ENCODE results near the gene APMAP. TPM values are rescaled to one million over a fixed set of nuclear protein-coding genes. Genes with fewer than 3 reads are reported as not detected.

APMAP gene
- total RNA-seq, 2 donors from 2014 or later = 43.9 to 63.3 TPM

DNA sequence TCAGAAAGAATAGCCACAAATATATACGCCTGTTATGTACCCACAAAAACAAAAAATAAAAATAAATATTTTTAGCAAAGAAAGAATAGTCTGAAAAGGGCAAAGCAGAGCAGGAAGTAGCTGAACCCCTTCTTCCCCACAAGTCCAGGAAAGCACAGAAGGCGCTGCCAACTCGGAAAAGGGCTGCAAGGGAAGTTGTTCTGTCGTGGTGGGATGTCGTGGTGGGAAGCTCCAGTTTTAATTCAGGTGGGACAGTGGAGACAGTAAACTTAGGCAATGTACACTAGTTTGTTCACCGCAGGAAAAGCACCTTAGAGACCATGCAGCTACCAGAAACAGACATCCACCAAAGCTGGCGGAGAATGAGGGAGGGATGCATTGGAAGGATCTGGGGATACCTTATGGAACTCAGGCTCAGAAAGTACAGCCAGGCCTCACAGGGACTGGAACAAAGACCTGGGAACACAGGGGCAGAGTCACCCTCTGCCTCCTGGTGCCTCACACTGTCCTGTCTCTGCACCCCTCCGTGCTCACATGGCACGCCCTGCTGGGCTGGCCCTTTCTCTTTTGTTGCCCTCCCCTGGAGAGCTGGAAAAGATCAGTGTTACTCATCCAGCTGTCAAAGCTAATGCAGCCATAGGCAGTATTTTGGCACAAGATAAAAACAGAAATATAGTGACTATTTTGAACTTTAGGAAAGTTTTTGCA, 3.3 kb upstream of the APMAP start:
- no peak overlapping the region for H3K27ac ChIP-seq
- TF ChIP-seq, protein P1, sequence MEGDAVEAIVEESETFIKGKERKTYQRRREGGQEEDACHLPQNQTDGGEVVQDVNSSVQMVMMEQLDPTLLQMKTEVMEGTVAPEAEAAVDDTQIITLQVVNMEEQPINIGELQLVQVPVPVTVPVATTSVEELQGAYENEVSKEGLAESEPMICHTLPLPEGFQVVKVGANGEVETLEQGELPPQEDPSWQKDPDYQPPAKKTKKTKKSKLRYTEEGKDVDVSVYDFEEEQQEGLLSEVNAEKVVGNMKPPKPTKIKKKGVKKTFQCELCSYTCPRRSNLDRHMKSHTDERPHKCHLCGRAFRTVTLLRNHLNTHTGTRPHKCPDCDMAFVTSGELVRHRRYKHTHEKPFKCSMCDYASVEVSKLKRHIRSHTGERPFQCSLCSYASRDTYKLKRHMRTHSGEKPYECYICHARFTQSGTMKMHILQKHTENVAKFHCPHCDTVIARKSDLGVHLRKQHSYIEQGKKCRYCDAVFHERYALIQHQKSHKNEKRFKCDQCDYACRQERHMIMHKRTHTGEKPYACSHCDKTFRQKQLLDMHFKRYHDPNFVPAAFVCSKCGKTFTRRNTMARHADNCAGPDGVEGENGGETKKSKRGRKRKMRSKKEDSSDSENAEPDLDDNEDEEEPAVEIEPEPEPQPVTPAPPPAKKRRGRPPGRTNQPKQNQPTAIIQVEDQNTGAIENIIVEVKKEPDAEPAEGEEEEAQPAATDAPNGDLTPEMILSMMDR (IDR thresholded peaks at IDR 0.05) = no peak

DNA sequence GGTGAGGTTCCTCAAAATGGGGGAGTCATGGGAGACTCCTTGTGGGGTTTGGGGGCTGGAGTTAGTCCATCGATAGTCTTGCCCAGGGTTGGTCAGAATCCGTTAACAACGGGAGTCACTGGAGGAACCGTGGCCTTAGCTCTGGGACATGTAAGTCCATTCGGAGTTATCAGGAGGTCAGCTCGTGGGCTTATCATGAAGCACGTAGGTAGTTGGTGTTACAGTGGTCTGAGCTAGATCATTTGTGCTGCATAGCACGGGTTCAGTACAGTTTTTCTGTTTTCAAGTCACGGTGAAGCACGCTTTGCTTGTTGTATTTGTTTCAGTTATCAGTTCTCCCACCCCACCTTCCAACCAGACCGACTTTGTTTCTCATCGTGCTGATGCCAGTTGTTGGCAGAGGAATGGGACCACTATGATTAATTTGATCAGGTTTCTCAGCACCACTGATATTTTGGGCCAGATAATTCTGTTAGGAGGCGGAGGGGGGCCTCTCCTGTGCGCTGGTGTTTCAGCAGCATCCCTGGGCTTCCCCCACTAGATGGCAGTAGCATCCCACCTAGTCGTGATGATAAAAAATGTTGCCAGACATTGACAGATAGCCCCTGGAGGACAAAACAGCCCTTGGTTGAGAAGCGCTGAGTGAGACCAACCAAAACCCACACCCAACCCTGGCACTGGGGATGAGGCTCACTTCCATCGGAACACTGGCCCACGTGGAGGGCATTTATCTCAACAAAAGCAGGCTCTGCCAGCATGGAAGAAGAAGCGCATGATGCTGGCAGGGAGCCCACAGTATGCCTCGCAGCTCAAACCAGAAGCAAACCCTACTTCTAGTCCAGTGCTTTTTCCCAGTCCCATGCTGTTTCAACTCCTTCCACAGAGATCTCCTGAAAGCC, 2.2 kb upstream of the APMAP start:
- intact Hi-C loops (cut with DNase I) = loop anchor here (1.0 to 10.0 kb wide), 5 partner anchors 71 to 403 kb away; no protein-coding TSS in a partner anchor
- TF ChIP-seq, protein P1 (IDR thresholded peaks at IDR 0.05) = peak; percentile 87
- H3K9me3 ChIP-seq = no peaks in the 10 kb centered on the region
- no peaks in the 10 kb centered on the region for H3K27me3 ChIP-seq
- H3K9ac ChIP-seq (ENCODE audit: low read depth in 2 of 2, low read length in 2 of 2) = no peak overlapping the region
- H3K4me1 ChIP-seq = no peaks in the 10 kb centered on the region
- no peak overlapping the region for H3K27ac ChIP-seq
- no peak overlapping the region for H3K4me3 ChIP-seq
- no peaks in the 10 kb centered on the region for H3K36me3 ChIP-seq
- peak; percentile 88 for DNase-seq

More for the DNA sequence above, 3.3 kb upstream of the APMAP start:
- H3K4me1 ChIP-seq = no peaks in the 10 kb centered on the region
- peak; percentile 16 for DNase-seq
- no peak overlapping the region for H3K9ac ChIP-seq (ENCODE audit: low read depth in 2 of 2, low read length in 2 of 2)
- H3K27me3 ChIP-seq = no peaks in the 10 kb centered on the region
- no peaks in the 10 kb centered on the region for H3K36me3 ChIP-seq
- no peaks in the 10 kb centered on the region for H3K9me3 ChIP-seq
- H3K4me3 ChIP-seq = no peak overlapping the region
- intact Hi-C loops (cut with DNase I) = loop anchor here (2.0 to 10.0 kb wide), 2 partner anchors 183 to 279 kb away; no protein-coding TSS in a partner anchor

DNA sequence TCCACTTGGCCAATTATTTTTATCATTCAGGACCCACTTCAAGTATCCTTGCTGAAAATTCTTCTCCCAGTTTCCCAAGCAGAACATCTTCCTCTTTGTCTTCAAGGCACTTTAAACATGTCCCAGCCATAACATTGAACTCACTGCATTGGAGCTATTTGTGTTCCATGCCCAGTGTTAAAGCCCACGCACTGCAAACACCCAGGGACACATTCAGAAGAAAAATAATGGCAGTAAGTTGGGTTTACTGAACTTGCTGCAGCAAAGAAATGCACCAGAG, 1.6 kb upstream of the APMAP start:
- no peak for DNase-seq
- TF ChIP-seq, protein P1 (IDR thresholded peaks at IDR 0.05) = no peak
- no peak overlapping the region for H3K4me3 ChIP-seq
- H3K9ac ChIP-seq (ENCODE audit: low read depth in 2 of 2, low read length in 2 of 2) = peak overlapping the region in 1 of 2 donors; percentile 16
- H3K36me3 ChIP-seq = no peaks in the 10 kb centered on the region
- H3K27ac ChIP-seq = no peak overlapping the region
- no peaks in the 10 kb centered on the region for H3K9me3 ChIP-seq
- no peaks in the 10 kb centered on the region for H3K4me1 ChIP-seq
- H3K27me3 ChIP-seq = no peaks in the 10 kb centered on the region
- intact Hi-C loops (cut with DNase I) = loop anchor here (1.0 to 10.0 kb wide), 5 partner anchors 71 to 403 kb away; no protein-coding TSS in a partner anchor

DNA sequence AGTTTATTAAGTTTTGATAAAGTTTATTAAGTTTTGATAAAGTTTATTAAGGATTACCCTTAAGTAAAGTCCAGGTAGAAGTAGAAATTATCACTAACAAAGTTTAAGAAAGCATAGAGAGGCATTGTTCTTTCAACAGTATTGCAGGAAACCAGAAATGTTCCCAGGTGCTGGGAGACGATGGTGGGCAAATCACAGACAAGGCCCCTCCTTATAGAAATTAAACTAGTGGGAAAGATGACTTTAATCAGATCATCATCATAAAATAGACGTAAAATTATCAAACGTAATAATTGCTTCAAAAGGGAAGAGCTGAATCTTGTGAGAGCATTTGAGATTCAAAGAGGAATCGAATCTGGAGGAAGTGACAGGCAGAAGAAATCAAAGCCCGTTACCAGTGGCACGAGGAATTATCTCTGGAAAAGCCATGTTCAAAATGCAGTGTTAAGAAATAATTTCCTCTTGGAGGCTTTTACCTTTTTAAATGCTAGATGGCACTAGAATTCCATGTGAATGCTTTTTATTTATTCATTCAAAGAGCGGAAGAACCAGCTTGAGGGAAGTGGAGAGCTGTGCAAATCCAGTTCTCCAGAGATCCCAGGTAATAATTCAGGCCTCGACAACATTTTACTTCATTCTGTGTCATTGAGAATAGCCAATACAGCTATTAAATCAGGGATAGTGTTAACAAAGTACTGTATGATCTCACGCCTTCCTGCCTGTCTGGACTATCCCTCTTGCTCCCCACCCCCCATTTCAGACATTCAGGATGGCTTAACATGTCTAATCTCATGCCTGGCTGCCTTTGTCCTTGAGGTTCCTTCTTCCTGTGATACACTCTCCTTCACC, 1.0 kb upstream of the APMAP start:
- Histone ChIP-seq H3K36me3 (no peaks in the 10 kb centered on the region), H3K9me3 (no peaks in the 10 kb centered on the region), H3K27ac (peak overlapping the region; percentile 81), H3K4me1 (no peaks in the 10 kb centered on the region), H3K9ac (ENCODE audit: low read depth in 2 of 2, low read length in 2 of 2) (peak overlapping the region; percentile 16 to 63), H3K4me3 (peak overlapping the region; percentile 70), H3K27me3 (no peaks in the 10 kb centered on the region)
- peak; percentile 20 for DNase-seq
- TF ChIP-seq, protein P1 (IDR thresholded peaks at IDR 0.05) = peak; percentile 15
- intact Hi-C loops (cut with DNase I) = loop anchor here (1.0 to 10.0 kb wide), 5 partner anchors 72 to 404 kb away; no protein-coding TSS in a partner anchor
